PC-3 (cell line): ENCODE measurements around the gene MYL12B.

Experiments used
- CTCF ChIP-seq: fragments of 300-600 bp; sonication (generic); conservative IDR thresholded peaks from 2 replicates; pipeline ENCODE4 v1.5.1; 2017; ENCODE audit warnings: antibody characterized with exemption, low read depth, mild to moderate bottlenecking, low read length
- EZH2 ChIP-seq: fragments of 300-600 bp; sonication (generic); IDR thresholded peaks from one replicate; pipeline ENCODE4 v1.6.1; 2017; ENCODE audit warnings: antibody characterized with exemption, mild to moderate bottlenecking, low read length; ENCODE audit not compliant: unreplicated experiment
- EZH2phosphoT487 ChIP-seq: fragments of 300-600 bp; sonication (generic); IDR thresholded peaks from 2 replicates; pipeline ENCODE4 v1.6.1; 2018; ENCODE audit warnings: mild to moderate bottlenecking, antibody characterized with exemption, low read length, borderline replicate concordance

- no peak for TF ChIP-seq CTCF
- TF ChIP-seq EZH2: no peak
- TF ChIP-seq EZH2phosphoT487: no peak
Measured at GRCh38 chr18:3248062-3248657, 13.8 kb upstream of the MYL12B start.
